DLD1 (cell line): ENCODE measurements around the gene TMEM167B.
"Not testable (repeated sequence)": the region's sequence is repeated elsewhere in the genome, so short reads cannot be mapped to it uniquely, and the experiment has no call there.

Experiments used
- in situ Hi-C: cut with HindIII; loops from 2 replicates; pipeline ENCODE4 v1.10.0; 2017; ENCODE audit warnings: low sequenced_read_pairs

TMEM167B gene

GRCh38 chr1:109090196-109091077 is at the start of gene TMEM167B:
Gene TMEM167B (plus strand): TSS chr1:109090764. CDS start chr1:109090873, 109 bp downstream.
- in situ Hi-C loops = no loop called here

GRCh38 chr1:109040989-109041620 is 49.5 kb upstream of the TMEM167B start:
- in situ Hi-C loops = no loop called here

GRCh38 chr1:109041621-109042468 is 48.7 kb upstream of the TMEM167B start, which contains the start of gene WDR47:
Gene WDR47 (minus strand): TSS chr1:109042102. CDS start chr1:109023512, 18,590 bp downstream.
- in situ Hi-C loops = no loop called here

- in situ Hi-C loops = no loop called here
Measured at GRCh38 chr1:109045595-109045994, 45.0 kb upstream of the TMEM167B start.

- in situ Hi-C loops = no loop called here
Measured at GRCh38 chr1:109046671-109047070, 43.9 kb upstream of the TMEM167B start.

- in situ Hi-C loops = no loop called here
Measured at GRCh38 chr1:109047339-109047738, 43.2 kb upstream of the TMEM167B start.

- in situ Hi-C loops = no loop called here
Measured at GRCh38 chr1:109048335-109048734, 42.2 kb upstream of the TMEM167B start.

GRCh38 chr1:109050228-109050995 is 40.2 kb upstream of the TMEM167B start:
- in situ Hi-C loops = no loop called here

GRCh38 chr1:109052145-109052544 is 38.4 kb upstream of the TMEM167B start:
- in situ Hi-C loops = not testable (repeated sequence)

- in situ Hi-C loops = no loop called here
Measured at GRCh38 chr1:109056064-109056463, 34.5 kb upstream of the TMEM167B start.

GRCh38 chr1:109059026-109059425 is 31.5 kb upstream of the TMEM167B start:
- in situ Hi-C loops = no loop called here

GRCh38 chr1:109060707-109061106 is 29.9 kb upstream of the TMEM167B start:
- in situ Hi-C loops = no loop called here

- in situ Hi-C loops = no loop called here
Measured at GRCh38 chr1:109061183-109061582, 29.4 kb upstream of the TMEM167B start.

GRCh38 chr1:109065137-109065536 is 25.4 kb upstream of the TMEM167B start:
- in situ Hi-C loops = no loop called here

GRCh38 chr1:109067883-109068282 is 22.7 kb upstream of the TMEM167B start:
- in situ Hi-C loops = no loop called here

- in situ Hi-C loops = no loop called here
Measured at GRCh38 chr1:109069294-109069693, 21.3 kb upstream of the TMEM167B start.

GRCh38 chr1:109075531-109076490 is 14.8 kb upstream of the TMEM167B start, which contains the start of gene TAF13:
Gene TAF13 (minus strand): TSS chr1:109076003. CDS start chr1:109075947, 56 bp downstream.
- in situ Hi-C loops = no loop called here

GRCh38 chr1:109078317-109078716 is 12.2 kb upstream of the TMEM167B start:
- in situ Hi-C loops = no loop called here

- in situ Hi-C loops = no loop called here
Measured at GRCh38 chr1:109079240-109079622, 11.3 kb upstream of the TMEM167B start.
